ENCODE measurements around the gene PRSS8.

DNA sequence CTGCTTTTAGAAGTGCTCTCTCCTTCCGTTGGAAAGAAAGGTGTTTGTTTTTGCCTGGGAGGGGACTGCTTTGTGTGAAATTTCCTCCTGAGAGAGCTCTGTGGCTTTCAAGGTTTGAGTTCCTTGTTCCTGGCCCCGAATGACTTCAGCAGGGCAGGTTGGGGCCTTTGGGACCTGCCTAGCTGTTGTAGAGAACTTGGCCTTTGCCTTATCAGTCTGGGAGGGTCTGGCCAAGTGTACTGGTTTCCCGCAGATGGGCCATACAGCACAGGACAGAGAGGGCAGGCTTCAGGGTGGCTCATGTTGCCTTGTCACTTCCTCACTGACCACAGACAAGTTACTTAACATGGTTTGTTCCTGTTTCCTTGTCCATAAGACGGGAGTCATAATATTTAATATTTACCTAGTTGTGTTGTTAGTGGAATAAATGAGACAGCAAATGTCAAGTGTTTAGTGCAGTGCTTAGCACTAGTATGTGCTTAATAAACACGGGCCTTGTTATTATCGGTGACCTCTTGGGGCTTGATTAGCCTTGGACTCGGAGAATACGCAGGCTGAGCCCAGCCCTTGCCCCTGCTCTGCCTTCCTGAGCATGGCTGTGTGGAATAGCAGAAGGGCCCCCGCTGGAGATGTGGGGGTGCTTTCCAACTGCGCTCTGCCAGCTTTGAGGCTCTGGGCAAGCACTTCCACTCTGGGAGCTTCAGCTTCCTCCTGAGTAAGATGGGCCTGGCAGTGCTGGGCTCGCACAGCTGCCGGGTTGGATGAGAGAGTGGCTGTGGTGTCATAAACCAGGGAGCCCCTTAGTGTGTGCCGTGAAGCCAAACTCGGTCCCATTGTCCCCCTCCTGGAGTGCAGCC, 6.6 kb downstream of the PRSS8 start:
- TF ChIP-seq SP1 (IDR thresholded peaks at IDR 0.05; ENCODE audit: low read depth) (no peak), EGR1 (IDR thresholded peaks at IDR 0.05; ENCODE audit: low read depth) (no peak), CTCF (IDR thresholded peaks at IDR 0.05 in 2 of 3, conservative IDR thresholded peaks at IDR 0.05 in 1 of 3; ENCODE audit: borderline replicate concordance in 1 of 3, insufficient read depth in 1 of 3, low read depth in 2 of 3, low read length in 2 of 3) (no peak), EZH2phosphoT487 (IDR thresholded peaks at IDR 0.05; ENCODE audit: borderline replicate concordance) (no peak), MAX (IDR thresholded peaks at IDR 0.05) (no peak), ZNF274 (IDR thresholded peaks at IDR 0.05; ENCODE audit: low read depth, low read length) (no peak), POLR2A (IDR thresholded peaks at IDR 0.05; ENCODE audit: borderline replicate concordance, extremely low read depth, insufficient read depth, insufficient read length) (no peak)

Measured in HCT116 (cell line).